Measurements from ENCODE around the gene GUCY1A2. TPM values are rescaled to one million over a fixed set of nuclear protein-coding genes. Genes with fewer than 3 reads are reported as not detected.
"Not testable (repeated sequence)": the region's sequence is repeated elsewhere in the genome, so short reads cannot be mapped to it uniquely, and the experiment has no call there.

The GUCY1A2 gene, protein sequence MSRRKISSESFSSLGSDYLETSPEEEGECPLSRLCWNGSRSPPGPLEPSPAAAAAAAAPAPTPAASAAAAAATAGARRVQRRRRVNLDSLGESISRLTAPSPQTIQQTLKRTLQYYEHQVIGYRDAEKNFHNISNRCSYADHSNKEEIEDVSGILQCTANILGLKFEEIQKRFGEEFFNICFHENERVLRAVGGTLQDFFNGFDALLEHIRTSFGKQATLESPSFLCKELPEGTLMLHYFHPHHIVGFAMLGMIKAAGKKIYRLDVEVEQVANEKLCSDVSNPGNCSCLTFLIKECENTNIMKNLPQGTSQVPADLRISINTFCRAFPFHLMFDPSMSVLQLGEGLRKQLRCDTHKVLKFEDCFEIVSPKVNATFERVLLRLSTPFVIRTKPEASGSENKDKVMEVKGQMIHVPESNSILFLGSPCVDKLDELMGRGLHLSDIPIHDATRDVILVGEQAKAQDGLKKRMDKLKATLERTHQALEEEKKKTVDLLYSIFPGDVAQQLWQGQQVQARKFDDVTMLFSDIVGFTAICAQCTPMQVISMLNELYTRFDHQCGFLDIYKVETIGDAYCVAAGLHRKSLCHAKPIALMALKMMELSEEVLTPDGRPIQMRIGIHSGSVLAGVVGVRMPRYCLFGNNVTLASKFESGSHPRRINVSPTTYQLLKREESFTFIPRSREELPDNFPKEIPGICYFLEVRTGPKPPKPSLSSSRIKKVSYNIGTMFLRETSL
- total RNA-seq: 12.4 TPM

DNA sequence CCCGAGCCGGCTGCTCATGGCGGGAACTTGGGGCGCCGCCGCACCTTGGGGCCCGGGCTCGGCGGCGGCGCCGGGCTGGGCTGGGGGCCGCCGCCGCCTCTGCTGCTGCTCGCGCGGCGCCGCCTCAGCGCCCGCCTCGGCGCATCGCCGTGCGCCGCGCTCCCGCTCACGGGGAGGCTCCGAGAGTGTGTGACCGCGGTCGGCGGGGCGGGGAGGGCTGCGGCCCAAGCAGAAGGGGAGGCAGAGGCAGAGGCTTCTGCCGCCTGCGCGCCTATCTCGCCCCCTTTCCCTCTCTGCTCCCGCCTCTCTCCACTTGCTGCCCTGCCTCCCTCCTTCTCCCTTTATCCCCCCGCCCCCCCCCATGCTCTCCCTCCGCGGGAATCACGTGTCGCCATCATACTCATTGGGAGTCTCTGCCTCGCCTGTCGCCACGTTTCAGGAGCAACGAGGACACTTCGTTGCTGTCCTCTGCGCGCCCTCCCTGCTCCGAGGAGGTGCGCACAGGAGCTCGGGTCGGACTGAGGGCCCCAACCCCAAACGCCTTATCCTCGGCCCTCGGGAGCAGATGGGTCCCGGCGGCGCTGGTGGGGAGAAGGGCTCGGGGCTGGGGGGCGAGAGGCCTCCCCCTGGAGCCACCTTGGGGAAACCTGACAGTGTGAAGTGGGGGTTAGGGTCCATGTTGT is at the start of gene GUCY1A2:
TSS of gene GUCY1A2 (minus strand) at position 258 of the 683 bp plus-strand sequence. CDS start 421 bp downstream, outside the sequence.
- ATAC-seq (peak; percentile 67), DNase-seq (ENCODE audit: low spot score) (no peak)
- intact Hi-C loops (cut with DNase I): no loop called here

DNA sequence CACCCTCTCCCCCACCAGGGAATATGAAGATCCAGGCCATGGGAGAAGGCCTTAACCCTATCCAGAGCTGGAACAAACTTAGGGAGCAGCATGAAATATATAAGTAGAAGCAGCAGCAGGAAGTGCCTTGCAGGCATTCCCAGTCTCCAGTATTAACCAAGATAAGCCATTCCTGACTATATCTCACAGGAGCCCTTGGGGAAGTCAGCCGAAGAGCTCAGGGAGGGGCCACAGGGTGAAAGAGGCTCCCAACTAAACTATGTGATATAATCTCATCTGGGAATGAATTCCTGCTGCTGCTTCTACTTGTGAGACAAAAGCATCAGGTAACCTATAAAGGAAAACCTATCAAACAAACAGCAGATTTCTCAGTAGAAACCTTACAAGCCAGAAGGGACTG is 36.1 kb upstream of the GUCY1A2 start:
- no peak for ATAC-seq
- intact Hi-C loops (cut with DNase I): no loop called here
- no peak for DNase-seq (ENCODE audit: low spot score)

DNA sequence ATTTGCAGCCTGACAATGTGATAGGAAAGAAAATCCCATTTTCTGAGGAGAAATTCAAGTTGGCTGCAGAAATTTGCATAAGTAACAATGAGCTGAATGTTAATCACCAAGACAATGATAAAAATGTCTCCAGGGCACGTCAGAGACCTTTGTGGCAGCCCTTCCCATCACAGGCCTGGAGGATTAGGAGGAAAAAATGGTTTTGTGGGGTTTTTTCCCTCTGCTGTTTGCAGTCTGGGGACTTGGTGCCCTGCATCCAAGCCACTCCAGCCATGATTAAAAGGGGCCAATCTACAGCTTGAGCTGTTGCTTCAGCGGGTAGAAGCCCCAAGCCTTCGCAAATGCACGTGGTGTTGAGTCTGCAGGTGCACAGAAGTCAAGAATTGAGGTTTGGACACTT is 33.1 kb upstream of the GUCY1A2 start:
- intact Hi-C loops (cut with DNase I); DNase-seq (ENCODE audit: low spot score); ATAC-seq: not testable (repeated sequence)

DNA sequence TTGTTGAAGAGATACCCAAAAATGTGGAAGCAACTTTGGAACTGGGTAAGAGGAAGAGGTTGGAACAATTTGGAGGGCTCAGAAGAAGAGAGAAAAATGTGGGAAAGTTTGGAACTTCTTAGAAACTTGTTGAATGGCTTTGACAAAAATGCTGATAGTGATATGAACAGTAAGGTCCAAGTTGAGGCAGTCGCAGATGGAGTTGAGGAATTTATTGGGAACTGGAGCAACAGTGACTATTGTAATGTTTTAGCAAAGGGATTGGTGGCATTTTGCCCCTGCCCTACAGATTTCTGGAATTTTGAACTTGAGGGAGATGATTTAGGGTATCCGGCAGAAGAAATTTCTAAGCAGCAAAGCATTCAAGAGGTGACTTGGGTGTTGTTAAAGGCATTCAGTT is 32.6 kb upstream of the GUCY1A2 start:
- ATAC-seq; intact Hi-C loops (cut with DNase I); DNase-seq (ENCODE audit: low spot score): not testable (repeated sequence)

DNA sequence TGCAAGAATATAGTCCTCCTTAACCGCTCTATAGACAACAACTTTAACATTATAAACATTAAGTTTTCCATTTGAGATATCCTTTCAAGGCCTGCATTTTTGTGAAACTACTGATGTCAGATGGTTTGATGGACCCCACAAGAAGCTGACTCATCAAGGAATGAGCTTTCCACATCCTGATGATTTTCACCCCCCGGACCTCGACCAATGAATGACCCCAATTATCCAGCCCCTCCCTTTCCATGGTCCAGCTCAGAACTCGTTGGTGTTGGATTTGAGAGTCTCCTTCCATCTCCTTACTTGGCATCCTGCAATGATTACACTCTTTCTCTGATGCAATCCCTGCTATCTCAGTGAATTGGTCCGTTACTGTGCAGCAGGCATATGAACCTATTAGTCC is 31.8 kb upstream of the GUCY1A2 start:
- intact Hi-C loops (cut with DNase I): no loop called here
- ATAC-seq: no peak
- DNase-seq (ENCODE audit: low spot score): no peak

DNA sequence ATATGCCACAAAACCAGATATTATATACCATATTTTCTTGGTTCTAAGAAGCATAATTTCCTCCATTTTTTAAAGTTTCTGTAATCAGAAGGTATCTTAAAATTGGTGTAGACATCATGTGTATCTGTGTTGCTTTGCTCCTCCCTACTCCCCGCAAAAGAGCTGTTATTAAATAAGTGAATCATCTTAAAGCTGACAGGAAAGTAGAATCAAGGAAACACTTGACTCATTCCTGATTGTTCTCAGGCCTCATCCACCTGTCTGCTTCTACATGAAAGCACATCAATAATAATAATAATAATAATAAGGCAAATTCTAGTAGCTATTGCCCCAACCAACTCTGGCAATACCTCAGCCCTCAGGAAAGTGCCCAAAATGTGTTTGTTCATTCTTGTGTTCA is 26.2 kb upstream of the GUCY1A2 start:
- no peak for DNase-seq (ENCODE audit: low spot score)
- intact Hi-C loops (cut with DNase I): no loop called here
- no peak for ATAC-seq

DNA sequence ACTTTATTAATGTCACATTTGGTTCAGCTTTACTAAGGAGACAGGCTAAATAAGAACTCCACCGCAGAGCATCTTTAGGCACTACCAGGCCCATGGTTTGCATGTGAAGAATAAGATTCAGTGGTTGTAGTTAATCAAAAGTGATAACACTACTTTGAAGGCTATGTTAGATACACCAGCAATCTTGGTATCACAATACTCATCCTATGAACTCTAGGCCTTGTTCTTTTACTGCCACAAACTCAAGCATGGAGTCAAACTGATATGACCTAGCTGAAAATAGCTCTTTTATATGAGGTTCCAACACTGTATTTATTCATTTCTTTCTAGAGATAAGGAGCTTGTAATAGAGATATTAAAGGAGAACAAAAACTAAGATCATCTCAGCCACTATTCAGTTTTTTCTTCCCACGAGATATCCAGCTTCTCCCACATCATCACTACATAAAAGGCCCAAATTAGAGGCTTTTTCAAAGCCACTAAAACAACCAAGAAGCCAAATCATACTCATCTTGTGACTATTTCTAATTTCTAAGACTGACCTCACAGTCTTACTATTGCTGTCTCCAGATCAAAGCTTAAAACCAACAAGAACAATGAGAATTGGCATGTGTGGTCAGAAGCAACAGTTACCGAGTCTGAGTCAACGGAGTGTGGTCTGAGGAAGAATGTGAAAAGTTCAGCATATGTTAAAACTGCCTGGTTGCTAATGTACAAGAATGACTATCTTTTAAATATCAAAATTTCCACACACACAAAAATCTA is 25.1 kb upstream of the GUCY1A2 start:
- intact Hi-C loops (cut with DNase I): no loop called here
- no peak for ATAC-seq
- DNase-seq (ENCODE audit: low spot score): no peak

DNA sequence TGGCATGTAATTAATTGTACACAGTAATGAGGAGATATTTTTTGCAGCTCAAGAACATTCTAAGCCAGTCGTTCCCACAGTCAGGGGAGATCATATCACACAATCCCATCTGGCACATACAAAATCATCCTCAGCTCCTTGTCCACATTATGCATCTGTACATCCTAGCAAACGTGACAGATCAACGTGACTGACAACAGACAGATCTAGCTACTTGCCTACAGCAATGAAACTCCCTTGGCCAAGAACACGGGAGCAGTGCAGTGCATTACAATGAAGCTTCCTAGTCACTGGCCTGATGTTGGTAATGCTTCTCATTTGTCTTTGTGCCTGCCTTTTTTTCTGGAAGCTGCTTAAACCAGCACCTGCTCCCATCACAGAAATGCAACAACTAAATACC is 24.5 kb upstream of the GUCY1A2 start:
- no peak for ATAC-seq
- intact Hi-C loops (cut with DNase I): no loop called here
- no peak for DNase-seq (ENCODE audit: low spot score)

DNA sequence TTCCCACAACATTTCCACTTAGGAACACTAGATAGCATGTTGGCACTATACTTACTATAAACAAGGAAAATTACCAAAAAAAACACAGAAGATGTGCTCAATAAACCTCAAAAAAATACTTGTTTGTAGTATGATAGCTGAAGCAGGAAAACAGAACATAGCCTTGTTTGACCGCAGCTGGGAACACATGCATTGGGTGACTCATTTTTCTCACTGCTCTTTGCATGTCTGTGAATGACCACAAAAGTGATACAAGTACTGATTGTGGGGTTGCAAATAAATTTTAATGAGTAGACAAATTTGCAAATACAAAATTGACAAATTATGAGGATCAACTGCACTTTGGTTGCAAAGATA is 22.8 kb upstream of the GUCY1A2 start:
- intact Hi-C loops (cut with DNase I): no loop called here
- no peak for ATAC-seq
- DNase-seq (ENCODE audit: low spot score): no peak

DNA sequence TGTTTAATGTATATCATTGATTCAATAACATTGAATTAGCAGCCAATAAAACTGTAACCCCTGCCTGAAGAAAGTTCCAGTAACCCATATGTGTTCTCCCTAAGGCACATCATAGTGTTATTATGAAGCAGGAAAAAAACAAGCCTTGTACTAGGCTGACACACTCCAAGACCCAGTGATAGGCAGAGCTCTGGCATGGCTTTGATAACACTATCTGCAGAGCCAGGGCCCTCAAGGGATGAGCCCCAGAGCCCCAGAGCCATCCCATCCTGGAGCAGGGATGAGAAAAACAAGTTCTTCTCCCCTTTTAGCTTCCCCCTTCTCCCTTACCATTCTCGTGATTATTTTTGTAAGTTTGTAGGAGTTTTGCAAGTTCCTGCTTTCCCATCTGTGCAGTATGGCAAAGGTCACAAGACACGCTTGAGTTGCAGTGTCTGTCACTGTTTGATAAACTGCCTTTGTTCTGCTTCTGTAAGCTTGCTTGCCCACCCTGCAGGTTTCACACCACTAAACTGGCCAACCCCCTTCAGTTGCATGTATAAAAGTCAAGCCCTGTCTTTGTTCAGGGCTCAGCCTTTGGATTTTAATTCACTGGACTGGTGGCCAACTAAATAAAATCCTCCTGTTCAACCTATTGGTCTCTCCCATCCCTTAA is 22.3 kb upstream of the GUCY1A2 start:
- DNase-seq (ENCODE audit: low spot score): no peak

DNA sequence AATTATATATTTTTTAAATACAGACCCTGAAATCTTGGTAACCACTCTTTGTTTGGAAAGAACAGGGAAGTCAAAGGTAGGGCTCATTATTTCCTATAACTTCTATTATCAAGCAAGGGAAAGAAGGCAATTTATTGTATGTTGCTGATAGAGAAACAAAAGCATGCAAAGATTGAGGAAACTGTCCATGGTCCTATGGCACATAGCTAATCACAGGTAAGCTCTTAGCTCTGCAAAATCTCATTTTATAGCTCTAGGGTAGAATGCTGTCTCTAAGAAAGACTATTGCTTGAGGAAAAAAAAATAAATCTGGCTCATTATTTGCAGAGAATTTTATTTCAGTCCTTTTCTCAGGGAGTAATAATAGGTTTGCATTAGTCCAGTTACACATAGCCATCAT is 7.4 kb upstream of the GUCY1A2 start:
- intact Hi-C loops (cut with DNase I): no loop called here
- no peak for ATAC-seq
- no peak for DNase-seq (ENCODE audit: low spot score)

More for the DNA sequence above, 22.3 kb upstream of the GUCY1A2 start:
- peak; percentile 41 for ATAC-seq
- intact Hi-C loops (cut with DNase I): no loop called here

DNA sequence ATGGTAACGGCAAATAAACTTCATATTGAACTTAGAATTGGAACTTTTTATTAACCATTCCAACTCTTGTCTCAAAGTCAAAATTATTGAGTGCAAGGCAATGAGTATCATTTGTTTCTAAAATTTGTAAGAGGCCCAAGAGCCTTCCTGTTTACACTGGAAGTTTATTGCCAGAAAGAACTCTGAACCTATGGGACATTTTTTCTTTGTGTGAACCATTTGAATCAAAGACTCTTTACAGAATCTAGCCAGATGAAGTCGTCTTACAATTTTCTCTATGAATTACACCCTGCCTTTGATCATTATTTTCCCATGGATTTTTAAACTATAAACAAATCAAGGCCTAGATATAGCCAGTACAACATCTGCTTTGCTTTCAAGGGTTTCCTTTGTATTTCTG is 2.3 kb upstream of the GUCY1A2 start:
- intact Hi-C loops (cut with DNase I): no loop called here
- ATAC-seq (no peak), DNase-seq (ENCODE audit: low spot score) (no peak)

DNA sequence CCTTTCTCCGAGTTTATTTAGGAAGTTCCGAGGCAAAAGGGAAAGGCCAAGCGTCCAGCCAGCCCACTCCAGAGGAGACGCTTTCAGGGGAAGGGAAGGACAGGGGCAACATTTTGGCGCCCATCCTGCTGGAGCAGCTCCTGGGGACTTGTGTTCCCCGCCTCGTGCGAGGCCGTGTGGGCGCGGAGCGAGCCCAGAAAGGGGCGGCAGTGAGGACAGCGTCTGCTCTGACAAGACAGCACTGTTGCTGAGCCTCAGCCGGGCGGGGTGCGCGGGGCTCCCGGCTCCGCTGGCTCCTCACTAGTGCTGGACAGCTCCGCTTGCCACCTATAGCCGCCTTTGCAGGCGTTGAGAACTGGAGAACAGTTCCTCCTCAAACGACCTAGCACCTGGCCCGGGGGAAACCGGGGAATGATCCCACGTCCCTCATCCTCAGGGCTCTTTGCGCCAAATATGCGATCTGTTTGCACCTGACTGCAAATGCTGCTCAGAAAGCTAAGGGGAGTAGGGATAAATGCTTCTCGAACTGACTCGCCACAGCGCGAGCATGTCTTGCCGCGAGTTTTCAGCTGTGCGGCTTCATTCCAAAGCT is 722 bp upstream of the GUCY1A2 start:
- DNase-seq (ENCODE audit: low spot score): peak; percentile 72
- peak; percentile 94 for ATAC-seq
- intact Hi-C loops (cut with DNase I): no loop called here

DNA sequence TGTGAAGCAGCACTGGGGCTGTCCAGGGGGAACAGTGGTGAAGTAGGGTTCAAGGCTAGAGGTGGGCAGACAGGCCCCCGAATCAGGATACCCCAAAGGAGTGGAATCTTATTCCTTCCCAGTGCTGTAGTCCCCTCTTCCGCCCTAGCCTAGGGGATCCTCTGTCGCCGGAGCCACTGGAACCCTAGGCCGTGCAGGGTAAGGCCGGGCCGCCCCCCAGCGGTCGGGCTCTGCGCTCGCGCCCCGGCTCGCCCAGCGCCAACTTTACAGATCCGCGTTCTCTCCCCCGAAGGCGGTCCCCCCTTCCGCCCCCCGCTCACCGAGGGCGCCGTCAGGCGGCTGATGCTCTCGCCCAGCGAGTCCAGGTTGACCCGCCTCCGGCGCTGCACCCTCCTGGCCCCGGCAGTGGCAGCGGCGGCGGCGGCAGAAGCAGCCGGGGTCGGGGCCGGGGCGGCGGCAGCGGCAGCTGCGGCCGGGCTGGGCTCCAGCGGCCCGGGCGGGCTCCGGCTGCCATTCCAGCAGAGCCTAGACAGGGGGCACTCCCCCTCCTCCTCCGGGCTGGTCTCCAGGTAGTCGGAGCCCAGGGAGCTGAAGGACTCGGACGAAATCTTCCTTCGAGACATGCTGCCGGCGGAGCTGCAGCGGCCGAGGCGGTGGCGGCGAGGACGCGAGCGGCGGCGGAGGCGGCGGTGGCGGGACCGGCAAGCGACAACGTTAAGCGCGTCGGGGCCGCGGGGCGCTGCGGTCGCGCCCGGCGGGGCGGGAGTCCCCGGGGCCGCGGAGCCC is 650 bp downstream of the GUCY1A2 start:
- ATAC-seq (peak; percentile 77), DNase-seq (ENCODE audit: low spot score) (peak; percentile 60)
- intact Hi-C loops (cut with DNase I): no loop called here

DNA sequence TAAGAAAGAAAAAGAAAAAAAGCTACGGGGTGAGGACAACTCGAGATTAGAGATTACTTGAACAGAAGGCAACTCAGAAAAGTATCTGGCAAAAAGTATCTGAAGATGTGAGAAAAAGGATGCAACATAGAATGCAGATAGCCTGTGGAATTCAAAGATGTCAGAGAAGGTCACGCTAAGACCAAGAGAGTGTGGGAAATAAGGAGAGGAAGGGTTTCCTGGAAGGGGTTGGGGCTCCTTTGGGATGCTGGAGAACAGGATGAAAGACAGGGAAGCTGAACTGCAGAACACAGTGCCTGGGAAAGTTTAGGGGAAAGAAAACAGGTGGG is 1.2 kb downstream of the GUCY1A2 start:
- peak; percentile 23 for ATAC-seq
- intact Hi-C loops (cut with DNase I): no loop called here
- no peak for DNase-seq (ENCODE audit: low spot score)

DNA sequence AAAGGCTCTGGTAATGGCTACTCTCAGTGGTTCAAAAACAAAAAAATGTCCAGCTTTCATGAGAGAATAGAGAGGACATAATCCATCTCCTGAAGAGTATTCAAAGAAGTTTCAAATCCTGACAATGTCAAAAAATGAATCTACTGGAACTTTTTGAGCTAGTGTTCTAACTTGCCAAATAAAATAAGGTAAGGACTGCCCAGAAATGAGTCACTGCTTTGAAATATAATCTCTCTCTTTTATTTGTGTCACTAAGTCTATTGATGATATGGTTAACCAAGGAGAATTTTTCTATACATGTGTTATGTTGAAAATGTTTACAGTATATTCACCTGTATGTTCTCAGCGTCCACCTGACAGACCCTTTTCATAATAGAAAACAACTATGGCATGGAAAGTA is 3.4 kb downstream of the GUCY1A2 start:
- no peak for DNase-seq (ENCODE audit: low spot score)
- no peak for ATAC-seq
- intact Hi-C loops (cut with DNase I): no loop called here

DNA sequence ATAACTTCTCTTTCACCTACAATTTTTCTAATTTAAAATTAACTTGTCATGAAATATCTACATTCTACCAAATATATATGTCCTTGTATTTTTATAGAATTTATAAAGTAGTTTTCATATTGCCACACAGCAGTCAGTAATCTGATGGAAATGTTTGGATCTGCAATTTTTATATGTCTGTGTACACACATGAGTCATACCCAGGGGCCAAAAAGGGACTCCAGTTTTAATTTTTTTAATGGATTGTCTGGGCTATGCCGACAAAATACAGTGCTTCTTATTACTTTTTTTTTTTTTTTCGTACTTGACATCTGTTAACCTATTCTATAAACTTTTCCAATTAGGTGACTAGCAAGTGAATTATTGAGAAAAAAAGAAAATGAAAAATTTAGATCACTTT is 6.3 kb downstream of the GUCY1A2 start:
- no peak for DNase-seq (ENCODE audit: low spot score)
- no peak for ATAC-seq
- intact Hi-C loops (cut with DNase I): loop anchor here (2.0 kb wide), 1 partner anchor 21 kb away; no protein-coding TSS in a partner anchor

DNA sequence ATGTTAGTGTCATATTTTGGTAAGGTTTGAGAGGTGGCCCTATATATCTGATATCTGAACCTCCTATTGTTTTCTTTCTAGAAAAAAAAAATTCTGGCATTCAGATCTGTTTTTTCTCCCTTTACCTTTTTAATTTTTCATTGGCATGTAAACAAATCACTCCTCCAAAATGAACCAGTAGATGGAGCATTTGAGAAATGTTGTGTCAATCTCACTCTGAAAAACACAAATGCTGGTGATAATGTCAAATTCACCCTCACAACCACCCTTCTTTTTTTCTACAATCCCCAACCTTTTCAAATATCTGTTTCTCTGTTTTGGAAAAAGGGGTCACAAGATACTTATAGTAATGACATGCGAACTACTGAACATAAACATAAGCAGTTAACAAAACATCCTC is 9.1 kb downstream of the GUCY1A2 start:
- intact Hi-C loops (cut with DNase I): no loop called here
- DNase-seq (ENCODE audit: low spot score) (no peak), ATAC-seq (no peak)

Measured in sciatic nerve (tissue), 2 donors.